SK-N-SH (cell line): ENCODE data around the gene NNAT. TPM values are rescaled to one million over a fixed set of nuclear protein-coding genes. Genes with fewer than 3 reads are reported as not detected.

ENCODE experiments used
- CTCF ChIA-PET: fragments of 300-600, 350-600 bp; formaldehyde crosslinking; extraction: SDS; loops from one replicate; lab custom pipeline; 2021; lab: Yijun Ruan, JAX
- POLR2A ChIA-PET: fragments of 350-600 bp; sonication (Branson Sonifier 250); formaldehyde crosslinking; extraction: SDS; loops from one replicate; lab custom pipeline; 2020; ENCODE audit warnings: antibody characterized with exemption, inconsistent platforms; lab: Yijun Ruan, JAX
- DNase-seq: peaks from one replicate; pipeline ENCODE4 v3.0.0; 2012
- H2AFZ ChIP-seq: fragments of 200-600 bp; sonication (generic); 2 replicates; pipeline ENCODE4 v1.8.1; 2016; ENCODE audit warnings: antibody characterized with exemption, mild to moderate bottlenecking, low read depth
- H3F3A ChIP-seq: fragments of 200-600 bp; sonication (generic); replicated peaks from 2 replicates; pipeline ENCODE3; 2016; ENCODE audit warnings: antibody characterized with exemption, mild to moderate bottlenecking; ENCODE audit not compliant: insufficient read depth
- H3K27ac ChIP-seq, 2 experiments: fragments of 200-500 bp in 1 of 2; fragments of 200-600 bp in 1 of 2; sonication (Bioruptor generic) in 1 of 2; sonication (generic), shearing (Covaris generic) in 1 of 2; 2 replicates each; pipeline versions ENCODE4 v1.5.1 to v1.6.1; 2014 to 2016; ENCODE audit warnings: low read depth in 2 of 2, inconsistent platforms in 1 of 2, low read length in 1 of 2, mild to moderate bottlenecking in 1 of 2, mixed read lengths in 1 of 2
- H3K27me3 ChIP-seq: fragments of 200-600 bp; sonication (generic), shearing (Covaris generic); 2 replicates; pipeline ENCODE4 v1.6.1; 2016; ENCODE audit warnings: mixed run types; ENCODE audit not compliant: insufficient read depth
- H3K36me3 ChIP-seq, 2 experiments: fragments of 200-500 bp in 1 of 2; fragments of 200-600 bp in 1 of 2; sonication (Bioruptor generic) in 1 of 2; sonication (generic) in 1 of 2; replicated peaks in 1 of 2; 2 replicates each; pipeline versions ENCODE3 to v1.5.1; 2014 to 2016; ENCODE audit warnings: low read length in 1 of 2, mild to moderate bottlenecking in 1 of 2; ENCODE audit not compliant: insufficient read depth in 2 of 2, control insufficient read depth in 1 of 2
- H3K4me1 ChIP-seq, 2 experiments: fragments of 200-500 bp in 1 of 2; fragments of 200-600 bp in 1 of 2; sonication (Bioruptor generic) in 1 of 2; sonication (generic), shearing (Covaris generic) in 1 of 2; 2 replicates each; pipeline versions ENCODE4 v1.5.1 to v1.6.1; 2014 to 2016; ENCODE audit warnings: low read depth in 1 of 2, low read length in 1 of 2, mixed run types in 1 of 2; ENCODE audit not compliant: insufficient read depth in 2 of 2, control insufficient read depth in 1 of 2
- H3K4me2 ChIP-seq: fragments of 200-600 bp; sonication (generic), shearing (Covaris generic); 2 replicates; pipeline ENCODE4 v1.6.1; 2017; ENCODE audit warnings: mixed run types
- H3K4me3 ChIP-seq, 2 experiments: fragments of 200-500 bp in 1 of 2; fragments of 200-600 bp in 1 of 2; sonication (Bioruptor generic) in 1 of 2; sonication (generic), shearing (Covaris generic) in 1 of 2; 2 replicates each; pipeline versions ENCODE4 v1.5.1 to v1.8.1; 2014 to 2016; ENCODE audit warnings: low read depth in 2 of 2, inconsistent platforms in 1 of 2, low read length in 1 of 2, mild to moderate bottlenecking in 1 of 2, mixed read lengths in 1 of 2, moderate library complexity in 1 of 2
- H3K79me2 ChIP-seq: fragments of 200-600 bp; sonication (generic); 2 replicates; pipeline ENCODE4 v1.8.1; 2017; ENCODE audit warnings: mild to moderate bottlenecking; ENCODE audit not compliant: insufficient read depth
- H3K9ac ChIP-seq: fragments of 200-600 bp; sonication (generic); 2 replicates; pipeline ENCODE4 v1.6.1; 2017; ENCODE audit warnings: mixed run types
- H3K9me2 ChIP-seq: fragments of 200-600 bp; sonication (generic); 2 replicates; pipeline ENCODE4 v1.6.1; 2017; ENCODE audit warnings: mixed run types
- H3K9me3 ChIP-seq: fragments of 200-600 bp; sonication (generic); 2 replicates; pipeline ENCODE4 v1.6.1; 2017; ENCODE audit warnings: mixed run types, mild to moderate bottlenecking, moderate library complexity
- H4K20me1 ChIP-seq: fragments of 200-600 bp; sonication (generic); 2 replicates; pipeline ENCODE4 v1.6.1; 2017; ENCODE audit warnings: mild to moderate bottlenecking, mixed run types; ENCODE audit not compliant: insufficient read depth
- CHD2 ChIP-seq: fragments of 150-350 bp; IDR thresholded peaks from 2 replicates; pipeline ENCODE4 v1.6.1; 2018; ENCODE audit warnings: low read length; ENCODE audit not compliant: partially characterized antibody
- EP300 ChIP-seq, 2 experiments: IDR thresholded peaks; 2 replicates each; pipeline versions ENCODE4 v1.4.0 to v1.6.1; 2012; ENCODE audit warnings: borderline replicate concordance in 1 of 2, low read depth in 1 of 2, low read length in 1 of 2
- EZH2phosphoT487 ChIP-seq: fragments of 200-600 bp; sonication (generic); IDR thresholded peaks from 2 replicates; pipeline ENCODE4 v1.6.1; 2017; ENCODE audit warnings: low read depth, mixed run types, mild to moderate bottlenecking, antibody characterized with exemption, moderate library complexity, borderline replicate concordance
- GATA2 ChIP-seq: sonication (generic); formaldehyde crosslinking; IDR thresholded peaks from 2 replicates; pipeline ENCODE4 v1.5.0; 2020; ENCODE audit warnings: mild to moderate bottlenecking, missing genetic modification reagents
- MXI1 ChIP-seq: IDR thresholded peaks from 2 replicates; pipeline ENCODE4 v1.6.1; 2012; ENCODE audit warnings: mild to moderate bottlenecking, low read depth, low read length, improper control_type of control experiment
- NFIC ChIP-seq: IDR thresholded peaks from 2 replicates; pipeline ENCODE4 v1.4.0; 2012; ENCODE audit warnings: borderline replicate concordance
- NRF1 ChIP-seq: IDR thresholded peaks from 2 replicates; pipeline ENCODE4 v1.6.1; 2012; ENCODE audit warnings: low read depth, mild to moderate bottlenecking, low read length
- RAD21 ChIP-seq: IDR thresholded peaks from 2 replicates; pipeline ENCODE4 v1.6.1; 2012; ENCODE audit warnings: mild to moderate bottlenecking, low read length
- RFX5 ChIP-seq: IDR thresholded peaks from 2 replicates; pipeline ENCODE4 v1.6.1; 2012; ENCODE audit warnings: mild to moderate bottlenecking, improper control_type of control experiment, low read length
- TAF1 ChIP-seq: IDR thresholded peaks from 2 replicates; pipeline ENCODE4 v1.6.1; 2012; ENCODE audit warnings: low read depth, mild to moderate bottlenecking, low read length, moderate library complexity, borderline replicate concordance
- WGBS: methylation state at CpG from one replicate; pipeline ENCODE4 v1.1.6; 2017; ENCODE audit warnings: low lambda C conversion rate; 5-methylcytosine and 5-hydroxymethylcytosine counted together
- polyA plus RNA-seq, 3 experiments: library from polyadenylated mRNA; depleted of rRNA; stranded (reverse); fragments of >200 nt; gene quantifications; 2 replicates each; pipeline ENCODE4 v1.2.3, GENCODE V29; 2012
- TF ChIP-seq, protein P1 (sequence below): IDR thresholded peaks from 2 replicates; pipeline ENCODE4 v1.6.1; 2012; ENCODE audit warnings: mild to moderate bottlenecking, low read depth, low read length, moderate library complexity

NNAT gene
- polyA plus RNA-seq, 1 of the 3 experiments (the other 2 are of a cell fraction): 6.7 TPM

DNA sequence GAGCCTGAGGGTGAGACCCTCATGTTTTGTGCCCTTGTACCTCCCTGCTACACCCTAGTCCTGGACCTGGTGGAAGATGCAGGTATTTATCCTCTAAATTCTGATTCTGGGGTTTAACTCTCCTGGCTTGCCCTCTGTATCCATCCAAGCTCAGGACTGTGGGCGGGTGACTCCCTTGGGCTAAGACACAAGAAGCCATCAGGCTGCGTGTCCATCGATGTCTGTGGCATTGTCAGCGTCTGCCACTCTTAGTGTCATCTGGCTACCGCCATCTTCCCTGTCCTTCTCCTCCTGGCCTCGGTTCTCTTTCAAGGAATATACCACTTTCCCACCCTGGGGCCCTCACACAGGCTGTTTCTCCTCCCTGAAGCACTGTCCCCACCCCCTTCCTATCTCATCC, 35.5 kb downstream of the NNAT start:
- ChIA-PET POLR2A (no interaction called here), CTCF (interaction anchor here (3.4 kb wide), 1 partner anchor 8 kb away, joined by 37 read pairs; no protein-coding TSS in a partner anchor)
- Histone ChIP-seq H3K9me3 (no peaks in the 10 kb centered on the region), H3K4me1 (no peaks in the 10 kb centered on the region), H2AFZ (no peak overlapping the region), H3K27me3 (peaks cover 18% of the 10 kb centered on the region; the same call in 1 of the 2 replicates), H3K9me2 (no peaks in the 10 kb centered on the region), H3K27ac (no peak overlapping the region), H3F3A (no peaks in the 10 kb centered on the region), H3K9ac (no peak overlapping the region), H4K20me1 (no peaks in the 10 kb centered on the region), H3K36me3 (no peaks in the 10 kb centered on the region), H3K4me3 (no peak overlapping the region), H3K79me2 (no peaks in the 10 kb centered on the region), H3K4me2 (no peak overlapping the region)
- TF ChIP-seq EP300 (IDR thresholded peaks at IDR 0.05; ENCODE audit: borderline replicate concordance in 1 of 2, low read depth in 1 of 2, low read length in 1 of 2) (no peak), NRF1 (no peak), CHD2 (no peak), GATA2 (no peak)
- no peak for DNase-seq
- 64% methylated on average over 6 of the region's 6 CpGs for WGBS

DNA sequence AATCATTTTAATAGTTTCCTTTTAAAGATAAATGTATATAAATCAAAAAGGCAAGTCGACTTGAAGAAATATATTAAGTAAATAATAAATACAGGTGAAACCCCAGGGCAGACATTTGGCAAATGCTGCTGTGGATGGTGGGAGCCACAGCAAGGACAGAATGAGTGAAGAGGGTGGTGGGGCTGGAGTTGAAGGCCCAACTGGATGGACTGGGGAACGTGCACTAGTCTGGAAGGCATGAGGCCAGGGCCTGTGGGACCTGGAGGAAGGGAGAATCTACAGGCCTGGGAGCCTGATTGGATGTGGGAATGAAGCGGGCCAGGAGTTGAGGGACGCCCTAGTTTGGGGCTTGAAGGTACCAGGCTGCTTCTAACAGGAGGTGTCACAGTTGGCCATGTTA, 37.3 kb downstream of the NNAT start:
- ChIA-PET POLR2A (no interaction called here), CTCF (interaction anchor here (0.6 to 0.9 kb wide), 3 partner anchors 16 to 340 kb away, joined by 3 read pairs; no protein-coding TSS in a partner anchor)
- Histone ChIP-seq H3K79me2 (no peaks in the 10 kb centered on the region), H3K27ac (no peak overlapping the region), H3K9me2 (no peaks in the 10 kb centered on the region), H3K36me3 (no peaks in the 10 kb centered on the region), H3K9ac (no peak overlapping the region), H3K9me3 (no peaks in the 10 kb centered on the region), H3K4me2 (no peak overlapping the region), H3K4me1 (no peaks in the 10 kb centered on the region), H3F3A (no peaks in the 10 kb centered on the region), H3K4me3 (no peak overlapping the region), H4K20me1 (no peaks in the 10 kb centered on the region), H2AFZ (no peak overlapping the region), H3K27me3 (peaks cover 23% of the 10 kb centered on the region; the same call in 1 of the 2 replicates)
- WGBS: 34% methylated on average over 4 of the region's 4 CpGs
- no peak for DNase-seq
- TF ChIP-seq TAF1: no peak
- TF ChIP-seq RFX5: no peak
- no peak for TF ChIP-seq NRF1
- no peak for TF ChIP-seq MXI1
- no peak for TF ChIP-seq NFIC
- no peak for TF ChIP-seq RAD21
- TF ChIP-seq EZH2phosphoT487: no peak
- TF ChIP-seq, protein P1, sequence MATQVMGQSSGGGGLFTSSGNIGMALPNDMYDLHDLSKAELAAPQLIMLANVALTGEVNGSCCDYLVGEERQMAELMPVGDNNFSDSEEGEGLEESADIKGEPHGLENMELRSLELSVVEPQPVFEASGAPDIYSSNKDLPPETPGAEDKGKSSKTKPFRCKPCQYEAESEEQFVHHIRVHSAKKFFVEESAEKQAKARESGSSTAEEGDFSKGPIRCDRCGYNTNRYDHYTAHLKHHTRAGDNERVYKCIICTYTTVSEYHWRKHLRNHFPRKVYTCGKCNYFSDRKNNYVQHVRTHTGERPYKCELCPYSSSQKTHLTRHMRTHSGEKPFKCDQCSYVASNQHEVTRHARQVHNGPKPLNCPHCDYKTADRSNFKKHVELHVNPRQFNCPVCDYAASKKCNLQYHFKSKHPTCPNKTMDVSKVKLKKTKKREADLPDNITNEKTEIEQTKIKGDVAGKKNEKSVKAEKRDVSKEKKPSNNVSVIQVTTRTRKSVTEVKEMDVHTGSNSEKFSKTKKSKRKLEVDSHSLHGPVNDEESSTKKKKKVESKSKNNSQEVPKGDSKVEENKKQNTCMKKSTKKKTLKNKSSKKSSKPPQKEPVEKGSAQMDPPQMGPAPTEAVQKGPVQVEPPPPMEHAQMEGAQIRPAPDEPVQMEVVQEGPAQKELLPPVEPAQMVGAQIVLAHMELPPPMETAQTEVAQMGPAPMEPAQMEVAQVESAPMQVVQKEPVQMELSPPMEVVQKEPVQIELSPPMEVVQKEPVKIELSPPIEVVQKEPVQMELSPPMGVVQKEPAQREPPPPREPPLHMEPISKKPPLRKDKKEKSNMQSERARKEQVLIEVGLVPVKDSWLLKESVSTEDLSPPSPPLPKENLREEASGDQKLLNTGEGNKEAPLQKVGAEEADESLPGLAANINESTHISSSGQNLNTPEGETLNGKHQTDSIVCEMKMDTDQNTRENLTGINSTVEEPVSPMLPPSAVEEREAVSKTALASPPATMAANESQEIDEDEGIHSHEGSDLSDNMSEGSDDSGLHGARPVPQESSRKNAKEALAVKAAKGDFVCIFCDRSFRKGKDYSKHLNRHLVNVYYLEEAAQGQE: no peak
